ENCODE measurements around the gene GUCY1B1. TPM values are rescaled to one million over a fixed set of nuclear protein-coding genes. Genes with fewer than 3 reads are reported as not detected.

GUCY1B1 gene
- total RNA-seq, result 0.37 and 0.66 TPM in 2 replicates

GRCh38 chr4:155758481-155759371 is at the start of gene GUCY1B1:
GUCY1B1 (plus strand) TSS chr4:155759021; CDS start chr4:155759141, 120 bp downstream.
- Mint-ChIP-seq H3K36me3 (ENCODE audit: low read depth) (no peaks in the 10 kb centered on the region), H3K4me3 (peak within 1 kb of the TSS; percentile 34), H3K4me1 (peaks cover 5% of the 10 kb centered on the region), H3K9me3 (peaks cover 9% of the 10 kb centered on the region), H3K27me3 (peaks cover 25% of the 10 kb centered on the region), H3K27ac (no peak within 1 kb of the TSS)
- intact Hi-C loops (cut with micrococcal nuclease), result loop anchor here (5.0 kb wide), 1 partner anchor 91 kb away; the partner anchor contains the start of gene GUCY1A1
- peak; percentile 90 for DNase-seq

DNA sequence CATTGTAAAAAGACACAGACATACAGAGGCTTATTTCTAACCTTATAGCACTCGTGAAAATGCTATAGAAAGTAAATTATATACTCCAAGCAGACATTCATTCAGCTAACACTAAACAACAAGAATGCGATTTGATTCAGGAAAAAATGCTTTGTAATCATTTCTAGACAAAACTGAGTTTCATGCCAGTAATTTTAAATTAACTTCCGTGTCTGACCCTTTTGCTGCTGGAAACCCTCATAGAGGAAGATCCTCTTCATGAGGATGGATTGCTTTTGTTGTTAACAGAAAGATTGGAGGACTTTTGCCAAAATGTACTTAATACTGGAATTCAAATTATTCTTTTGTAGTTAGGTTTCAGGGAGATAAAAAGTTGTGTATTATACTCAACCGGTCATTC is 48.9 kb upstream of the GUCY1B1 start:
- no peaks in the 10 kb centered on the region for H3K4me1 Mint-ChIP-seq

GRCh38 chr4:155711556-155711955 is 47.3 kb upstream of the GUCY1B1 start:
- Mint-ChIP-seq H3K4me3 (no peak overlapping the region), H3K27me3 (no peaks in the 10 kb centered on the region), H3K36me3 (ENCODE audit: low read depth) (no peaks in the 10 kb centered on the region), H3K4me1 (no peaks in the 10 kb centered on the region), H3K27ac (no peak overlapping the region), H3K9me3 (no peaks in the 10 kb centered on the region)
- intact Hi-C loops (cut with micrococcal nuclease), result no loop called here
- DNase-seq, result no peak

More for the DNA sequence above, 48.9 kb upstream of the GUCY1B1 start:
- no peak for DNase-seq
- Mint-ChIP-seq H3K36me3 (ENCODE audit: low read depth) (no peaks in the 10 kb centered on the region), H3K9me3 (no peaks in the 10 kb centered on the region), H3K27me3 (no peaks in the 10 kb centered on the region), H3K4me3 (no peak overlapping the region), H3K27ac (no peak overlapping the region)
- intact Hi-C loops (cut with micrococcal nuclease), result no loop called here

DNA sequence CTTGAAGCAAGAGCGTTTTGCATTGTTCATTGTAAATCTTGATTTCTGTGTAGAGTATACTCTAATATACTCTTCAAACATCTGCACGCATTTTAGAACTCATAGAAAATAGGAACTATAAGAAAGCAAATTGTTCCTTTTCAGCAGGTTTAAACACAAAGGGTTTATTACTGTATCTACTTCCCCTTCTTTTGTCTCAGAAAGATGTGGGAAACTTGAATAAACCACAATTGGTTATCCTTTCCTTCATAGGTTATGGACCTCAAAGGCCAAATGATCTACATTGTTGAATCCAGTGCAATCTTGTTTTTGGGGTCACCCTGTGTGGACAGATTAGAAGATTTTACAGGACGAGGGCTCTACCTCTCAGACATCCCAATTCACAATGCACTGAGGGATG is 46.0 kb upstream of the GUCY1B1 start:
- Mint-ChIP-seq H3K27ac (no peak overlapping the region), H3K9me3 (no peaks in the 10 kb centered on the region), H3K4me1 (no peaks in the 10 kb centered on the region), H3K27me3 (no peaks in the 10 kb centered on the region), H3K36me3 (ENCODE audit: low read depth) (no peaks in the 10 kb centered on the region), H3K4me3 (no peak overlapping the region)
- intact Hi-C loops (cut with micrococcal nuclease), result no loop called here
- DNase-seq, result no peak

GRCh38 chr4:155713911-155714310 is 44.9 kb upstream of the GUCY1B1 start:
- H3K27me3 Mint-ChIP-seq, result no peaks in the 10 kb centered on the region
- no peak overlapping the region for H3K4me3 Mint-ChIP-seq
- intact Hi-C loops (cut with micrococcal nuclease), result no loop called here
- no peaks in the 10 kb centered on the region for H3K4me1 Mint-ChIP-seq
- DNase-seq, result no peak
- H3K27ac Mint-ChIP-seq, result no peak overlapping the region
- H3K9me3 Mint-ChIP-seq, result no peaks in the 10 kb centered on the region
- H3K36me3 Mint-ChIP-seq (ENCODE audit: low read depth), result no peaks in the 10 kb centered on the region

DNA sequence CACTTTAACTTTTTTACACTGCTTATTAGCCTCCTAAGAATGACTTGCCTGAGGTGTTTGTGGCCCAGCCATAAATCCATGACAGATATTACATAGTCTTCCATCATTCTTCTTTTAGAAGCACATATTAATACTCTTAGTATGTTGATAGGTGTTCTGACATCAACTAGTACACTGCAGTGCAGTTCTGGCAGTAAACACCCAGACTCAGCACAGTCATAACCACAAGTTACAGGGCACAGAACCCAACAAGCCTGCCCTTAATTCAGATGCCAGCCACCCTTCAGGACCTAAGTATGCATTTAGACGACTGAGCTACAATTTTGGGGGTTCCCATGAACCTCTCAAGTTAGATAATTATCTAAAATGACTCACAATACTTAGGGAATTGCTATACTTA is 36.5 kb upstream of the GUCY1B1 start:
- Mint-ChIP-seq H3K9me3 (no peaks in the 10 kb centered on the region), H3K4me1 (no peaks in the 10 kb centered on the region), H3K4me3 (no peak overlapping the region), H3K27me3 (peaks cover 2% of the 10 kb centered on the region), H3K36me3 (ENCODE audit: low read depth) (no peaks in the 10 kb centered on the region), H3K27ac (no peak overlapping the region)
- no peak for DNase-seq
- intact Hi-C loops (cut with micrococcal nuclease), result no loop called here

GRCh38 chr4:155722816-155723499 is 35.9 kb upstream of the GUCY1B1 start:
- Mint-ChIP-seq H3K4me1 (no peaks in the 10 kb centered on the region), H3K36me3 (ENCODE audit: low read depth) (no peaks in the 10 kb centered on the region), H3K9me3 (no peaks in the 10 kb centered on the region), H3K27me3 (peaks cover 3% of the 10 kb centered on the region), H3K4me3 (no peak overlapping the region), H3K27ac (no peak overlapping the region)
- no peak for DNase-seq
- intact Hi-C loops (cut with micrococcal nuclease), result no loop called here

GRCh38 chr4:155724731-155725130 is 34.1 kb upstream of the GUCY1B1 start:
- intact Hi-C loops (cut with micrococcal nuclease), result no loop called here
- no peak for DNase-seq
- Mint-ChIP-seq H3K27ac (no peak overlapping the region), H3K9me3 (no peaks in the 10 kb centered on the region), H3K27me3 (peaks cover 3% of the 10 kb centered on the region), H3K4me1 (no peaks in the 10 kb centered on the region), H3K4me3 (no peak overlapping the region), H3K36me3 (ENCODE audit: low read depth) (no peaks in the 10 kb centered on the region)

GRCh38 chr4:155734065-155734464 is 24.8 kb upstream of the GUCY1B1 start:
- DNase-seq, result no peak
- no peak overlapping the region for H3K4me3 Mint-ChIP-seq
- no peaks in the 10 kb centered on the region for H3K4me1 Mint-ChIP-seq
- H3K27ac Mint-ChIP-seq, result no peak overlapping the region
- H3K36me3 Mint-ChIP-seq (ENCODE audit: low read depth), result no peaks in the 10 kb centered on the region
- intact Hi-C loops (cut with micrococcal nuclease), result no loop called here
- no peaks in the 10 kb centered on the region for H3K9me3 Mint-ChIP-seq
- peaks cover 2% of the 10 kb centered on the region for H3K27me3 Mint-ChIP-seq

DNA sequence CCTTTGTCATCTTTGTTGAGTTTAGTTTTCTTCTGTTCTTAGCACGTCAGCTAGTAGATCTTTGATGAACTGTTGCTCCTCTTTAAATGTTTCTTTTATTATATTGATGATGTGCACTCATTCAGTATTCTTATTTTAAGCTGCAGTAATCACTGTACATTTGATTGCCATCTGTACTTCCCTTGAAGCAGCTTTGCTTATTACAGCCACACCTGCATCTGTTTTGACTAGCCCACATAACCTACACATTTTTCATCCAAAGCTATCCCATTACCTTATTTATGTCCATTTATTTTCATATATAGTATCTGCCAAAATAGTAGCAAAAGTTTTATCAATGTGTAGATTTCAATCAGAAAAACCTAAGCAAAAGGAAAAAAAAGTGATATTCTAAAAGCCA is 23.9 kb upstream of the GUCY1B1 start:
- no peak overlapping the region for H3K27ac Mint-ChIP-seq

GRCh38 chr4:155735496-155735895 is 23.3 kb upstream of the GUCY1B1 start:
- Mint-ChIP-seq H3K4me3 (no peak overlapping the region), H3K27ac (no peak overlapping the region), H3K9me3 (no peaks in the 10 kb centered on the region), H3K36me3 (ENCODE audit: low read depth) (no peaks in the 10 kb centered on the region), H3K27me3 (peaks cover 2% of the 10 kb centered on the region), H3K4me1 (no peaks in the 10 kb centered on the region)
- intact Hi-C loops (cut with micrococcal nuclease), result no loop called here
- DNase-seq, result no peak

More for the DNA sequence above, 23.9 kb upstream of the GUCY1B1 start:
- H3K4me3 Mint-ChIP-seq, result no peak overlapping the region
- no peaks in the 10 kb centered on the region for H3K9me3 Mint-ChIP-seq
- no peaks in the 10 kb centered on the region for H3K4me1 Mint-ChIP-seq
- peaks cover 2% of the 10 kb centered on the region for H3K27me3 Mint-ChIP-seq
- intact Hi-C loops (cut with micrococcal nuclease), result no loop called here
- no peaks in the 10 kb centered on the region for H3K36me3 Mint-ChIP-seq (ENCODE audit: low read depth)
- no peak for DNase-seq

- Mint-ChIP-seq H3K4me1 (no peaks in the 10 kb centered on the region), H3K9me3 (no peaks in the 10 kb centered on the region), H3K27me3 (peaks cover 2% of the 10 kb centered on the region), H3K36me3 (ENCODE audit: low read depth) (no peaks in the 10 kb centered on the region), H3K4me3 (no peak overlapping the region), H3K27ac (no peak overlapping the region)
- no peak for DNase-seq
- intact Hi-C loops (cut with micrococcal nuclease), result no loop called here
Observed at GRCh38 chr4:155738548-155738947, 20.3 kb upstream of the GUCY1B1 start.

- H3K36me3 Mint-ChIP-seq (ENCODE audit: low read depth), result no peaks in the 10 kb centered on the region
- intact Hi-C loops (cut with micrococcal nuclease), result no loop called here
- H3K27me3 Mint-ChIP-seq, result peaks cover 2% of the 10 kb centered on the region
- DNase-seq, result no peak
- no peak overlapping the region for H3K27ac Mint-ChIP-seq
- no peaks in the 10 kb centered on the region for H3K9me3 Mint-ChIP-seq
- H3K4me3 Mint-ChIP-seq, result no peak overlapping the region
- no peaks in the 10 kb centered on the region for H3K4me1 Mint-ChIP-seq
Observed at GRCh38 chr4:155741546-155741945, 17.3 kb upstream of the GUCY1B1 start.

- no peak overlapping the region for H3K4me3 Mint-ChIP-seq
- peaks cover 2% of the 10 kb centered on the region for H3K27me3 Mint-ChIP-seq
- H3K4me1 Mint-ChIP-seq, result no peaks in the 10 kb centered on the region
- no peak for DNase-seq
- no peaks in the 10 kb centered on the region for H3K36me3 Mint-ChIP-seq (ENCODE audit: low read depth)
- no peaks in the 10 kb centered on the region for H3K9me3 Mint-ChIP-seq
- intact Hi-C loops (cut with micrococcal nuclease), result no loop called here
- H3K27ac Mint-ChIP-seq, result no peak overlapping the region
Observed at GRCh38 chr4:155742310-155743015, 16.4 kb upstream of the GUCY1B1 start.

Data from activated CD4-positive, alpha-beta T cell treated with anti-CD3 and anti-CD28 coated beads, Interleukin-2, amount 10 ng/mL, durations not matched to agents 24 days and 14 days (primary cell).